ENCODE data around the gene GUCY2F.

The GUCY2F gene

GRCh38 chrX:109346491-109346890 lies 135.4 kb downstream of the GUCY2F start:
- intact Hi-C loops (cut with DNase I): no loop called here
- DNase-seq: no peak

- no peak for DNase-seq
- intact Hi-C loops (cut with DNase I): no loop called here
Observed at GRCh38 chrX:109345856-109346255, 136.0 kb downstream of the GUCY2F start.

GRCh38 chrX:109344678-109345077 lies 137.2 kb downstream of the GUCY2F start:
- intact Hi-C loops (cut with DNase I): no loop called here
- DNase-seq: no peak

- no peak for DNase-seq
- intact Hi-C loops (cut with DNase I): no loop called here
Observed at GRCh38 chrX:109344101-109344500, 137.8 kb downstream of the GUCY2F start.

GRCh38 chrX:109343671-109344070 lies 138.2 kb downstream of the GUCY2F start:
- intact Hi-C loops (cut with DNase I): no loop called here
- no peak for DNase-seq

GRCh38 chrX:109336141-109336540 lies 145.7 kb downstream of the GUCY2F start:
- no peak for DNase-seq
- intact Hi-C loops (cut with DNase I): no loop called here

- DNase-seq: no peak
- intact Hi-C loops (cut with DNase I): no loop called here
Observed at GRCh38 chrX:109327251-109327650, 154.6 kb downstream of the GUCY2F start.
